Esophagus squamous epithelium (tissue), 5 donors: Measurements from ENCODE around the gene CYP2S1. TPM values are rescaled to one million over a fixed set of nuclear protein-coding genes. Genes with fewer than 3 reads are reported as not detected.

ENCODE experiments used
- DNase-seq: peaks from one replicate; lab custom pipeline; 2025; lab: John Stamatoyannopoulos, UW
- H3K27ac ChIP-seq, 4 donors: fragments of 200-600 bp; sonication (generic); one replicate each; pipeline ENCODE4 v1.5.1; 2016 to 2019; ENCODE audit warnings: mild to moderate bottlenecking in 1 of 4
- H3K27me3 ChIP-seq, 4 donors: fragments of 200-600 bp; sonication (generic); 1 replicate in 3 of 4; 2 replicates in 1 of 4; pipeline versions ENCODE4 v1.5.1 to v1.6.0; 2017 to 2021; ENCODE audit warnings: antibody characterized with exemption in 1 of 4
- H3K36me3 ChIP-seq, 3 donors: fragments of 200-600 bp; sonication (generic); one replicate each; pipeline ENCODE4 v1.5.1; 2016 to 2019
- H3K4me1 ChIP-seq, 3 donors: fragments of 200-600 bp; sonication (generic); one replicate each; pipeline ENCODE4 v1.5.1; 2017 to 2019
- H3K4me3 ChIP-seq, 4 donors: fragments of 200-600 bp; sonication (generic); 1 replicate in 3 of 4; 2 replicates in 1 of 4; pipeline ENCODE4 v1.5.1; 2016 to 2019; ENCODE audit warnings: mild to moderate bottlenecking in 2 of 4, moderate library complexity in 1 of 4
- H3K9me3 ChIP-seq, 3 donors: fragments of 200-600 bp; sonication (generic); one replicate each; pipeline ENCODE4 v1.5.1; 2016 to 2019
- CTCF ChIP-seq, 6 experiments: fragments of 450-650 bp in 4 of 6; fragments of 200-600 bp in 2 of 6; sonication (generic) in 2 of 6; IDR thresholded peaks; one replicate each; pipeline ENCODE4 v1.5.1; 2016 to 2019; ENCODE audit warnings: antibody characterized with exemption in 6 of 6, mild to moderate bottlenecking in 4 of 6, moderate library complexity in 4 of 6
- POLR2A ChIP-seq, 4 donors: fragments of 450-650 bp; IDR thresholded peaks; one replicate each; pipeline ENCODE4 v1.6.1; 2017; ENCODE audit warnings: antibody characterized with exemption in 4 of 4, mild to moderate bottlenecking in 4 of 4, moderate library complexity in 3 of 4
- WGBS, 2 donors: methylation state at CpG; one replicate each; pipeline ENCODE4 v1.1.5; 2018; 5-methylcytosine and 5-hydroxymethylcytosine counted together
- intact Hi-C: fragments of 100-400 bp; cut with DNase I; formaldehyde crosslinking; loops from one replicate; pipeline ENCODE4 v1.15.0; 2022
- total RNA-seq, 4 donors: library from RNA; depleted of rRNA; stranded (reverse); fragments of >200 nt; gene quantifications; one replicate each; pipeline ENCODE4 v1.1.0, GENCODE V29; 2016
- donor health status: DM: yes; HTN: yes; CAD: no.

CYP2S1 gene
- total RNA-seq, 4 donors from 2014 or later: 12.4 to 20.3 (median 15.2) TPM

- Histone ChIP-seq H3K4me3 (no peak overlapping the region), H3K27me3 (peaks cover 0 to 27% (median 0%) of the 10 kb centered on the region in 4 donors), H3K36me3 (peaks cover 0 to 25% (median 0%) of the 10 kb centered on the region in 3 donors), H3K4me1 (peaks cover 5 to 22% (median 8%) of the 10 kb centered on the region in 3 donors), H3K9me3 (no peaks in the 10 kb centered on the region), H3K27ac (no peak overlapping the region)
- no peak for DNase-seq
- no peak for TF ChIP-seq POLR2A (IDR thresholded peaks at IDR 0.05)
- TF ChIP-seq CTCF (IDR thresholded peaks at IDR 0.05): no peak
- WGBS, 2 donors: 86 to 92% methylated on average over 3 of the region's 3 CpGs
- intact Hi-C loops: no loop called here
Observed at GRCh38 chr19:41230067-41230857, 37.2 kb downstream of the CYP2S1 start.

GRCh38 chr19:41232686-41233085 lies 39.7 kb downstream of the CYP2S1 start:
- no peaks in the 10 kb centered on the region for H3K4me1 ChIP-seq
- H3K36me3 ChIP-seq: peaks cover 0 to 38% (median 0%) of the 10 kb centered on the region in 3 donors
- TF ChIP-seq POLR2A (IDR thresholded peaks at IDR 0.05) (no peak), CTCF (IDR thresholded peaks at IDR 0.05) (no peak)
- intact Hi-C loops: no loop called here
- no peaks in the 10 kb centered on the region for H3K9me3 ChIP-seq
- no peak overlapping the region for H3K4me3 ChIP-seq
- H3K27ac ChIP-seq: no peak overlapping the region
- 89 to 93% methylated on average over 8 of the region's 8 CpGs for WGBS, 2 donors
- H3K27me3 ChIP-seq: peaks cover 0 to 8% (median 0%) of the 10 kb centered on the region in 4 donors
- DNase-seq: no peak

- Histone ChIP-seq H3K4me3 (no peak overlapping the region), H3K36me3 (peaks cover 0 to 49% (median 0%) of the 10 kb centered on the region in 3 donors), H3K27ac (no peak overlapping the region), H3K4me1 (no peaks in the 10 kb centered on the region), H3K9me3 (no peaks in the 10 kb centered on the region), H3K27me3 (no peaks in the 10 kb centered on the region)
- no peak for DNase-seq
- TF ChIP-seq POLR2A (IDR thresholded peaks at IDR 0.05) (no peak), CTCF (IDR thresholded peaks at IDR 0.05) (no peak)
- 41 to 58% methylated on average over 3 to 4 of the region's 4 CpGs for WGBS, 2 donors
- intact Hi-C loops: no loop called here
Observed at GRCh38 chr19:41233748-41234240, 40.8 kb downstream of the CYP2S1 start.

GRCh38 chr19:41234512-41235168 lies 41.6 kb downstream of the CYP2S1 start:
- peaks cover 0 to 58% (median 0%) of the 10 kb centered on the region in 3 donors for H3K36me3 ChIP-seq
- TF ChIP-seq POLR2A (IDR thresholded peaks at IDR 0.05): no peak
- no peaks in the 10 kb centered on the region for H3K9me3 ChIP-seq
- intact Hi-C loops: no loop called here
- H3K4me3 ChIP-seq: no peak overlapping the region
- H3K27me3 ChIP-seq: no peaks in the 10 kb centered on the region
- H3K4me1 ChIP-seq: peaks cover 0 to 6% (median 0%) of the 10 kb centered on the region in 3 donors
- H3K27ac ChIP-seq: no peak overlapping the region
- 64 to 83% methylated on average over 5 to 7 of the region's 8 CpGs for WGBS, 2 donors
- no peak for DNase-seq

GRCh38 chr19:41235480-41235879 lies 42.5 kb downstream of the CYP2S1 start:
- intact Hi-C loops: no loop called here
- DNase-seq: no peak
- no peak overlapping the region for H3K4me3 ChIP-seq
- H3K36me3 ChIP-seq: peaks cover 0 to 65% (median 0%) of the 10 kb centered on the region in 3 donors
- no peaks in the 10 kb centered on the region for H3K9me3 ChIP-seq
- H3K27me3 ChIP-seq: no peaks in the 10 kb centered on the region
- H3K27ac ChIP-seq: no peak overlapping the region
- TF ChIP-seq POLR2A (IDR thresholded peaks at IDR 0.05): no peak
- no peak for TF ChIP-seq CTCF (IDR thresholded peaks at IDR 0.05)
- 72 to 84% methylated on average over 4 of the region's 4 CpGs for WGBS, 2 donors
- H3K4me1 ChIP-seq: peaks cover 0 to 6% (median 0%) of the 10 kb centered on the region in 3 donors
